NCI-H2227 (cell line): Measurements from ENCODE around the gene TMEM234.

Experiments used
- DNase-seq: peaks from one replicate; lab custom pipeline; 2025; ENCODE audit not compliant: unreplicated experiment; lab: John Stamatoyannopoulos, UW

TMEM234 gene

GRCh38 chr1:32180186-32181060 is 41.7 kb downstream of the TMEM234 start:
- peak; percentile 64 for DNase-seq

GRCh38 chr1:32179443-32180185 is 42.5 kb downstream of the TMEM234 start, which contains the start of gene TXLNA:
Gene TXLNA, plus strand, starts transcription at chr1:32179675. Its CDS starts 671 bp downstream, at chr1:32180346.
- DNase-seq = peak; percentile 97

- DNase-seq = no peak
These were observed 43.0 kb downstream of the TMEM234 start for GRCh38 chr1:32179193-32179442.

GRCh38 chr1:32178380-32179192 is 43.6 kb downstream of the TMEM234 start:
- no peak for DNase-seq

- DNase-seq = no peak
These were observed 49.4 kb downstream of the TMEM234 start for GRCh38 chr1:32172621-32173245.

- no peak for DNase-seq
These were observed 51.2 kb downstream of the TMEM234 start for GRCh38 chr1:32170991-32171390.
